GM21390 (cell line): ENCODE results near the gene RABGAP1L.
A peak's percentile ranks its signal among the peaks of the same experiment; 100 is the strongest.
"Not testable (repeated sequence)": the region's sequence is repeated elsewhere in the genome, so short reads cannot be mapped to it uniquely, and the experiment has no call there.

Source experiments
- ATAC-seq: cut with Tn5 transposase; IDR thresholded peaks from one replicate; pipeline ENCODE4 v1.9.1; 2021; ENCODE audit not compliant: unreplicated experiment

Gene RABGAP1L

GRCh38 chr1:174153085-174153824, 6.1 kb upstream of the RABGAP1L start:
- ATAC-seq: peak; percentile 37

- no peak for ATAC-seq
Measured at GRCh38 chr1:174153825-174154107, 5.6 kb upstream of the RABGAP1L start.

- no peak for ATAC-seq
Measured at GRCh38 chr1:174156437-174156836, 2.9 kb upstream of the RABGAP1L start.

- ATAC-seq: peak; percentile 45
Measured at GRCh38 chr1:174157157-174157806, 2.0 kb upstream of the RABGAP1L start.

GRCh38 chr1:174158767-174159251, 511 bp upstream of the RABGAP1L start:
- no peak for ATAC-seq

- peak; percentile 4 for ATAC-seq
Measured at GRCh38 chr1:174160109-174160473, 771 bp downstream of the RABGAP1L start.

- ATAC-seq: no peak
Measured at GRCh38 chr1:174160603-174161002, 1.3 kb downstream of the RABGAP1L start.

- no peak for ATAC-seq
Measured at GRCh38 chr1:174161813-174162212, 2.5 kb downstream of the RABGAP1L start.

- no peak for ATAC-seq
Measured at GRCh38 chr1:174164826-174165225, 5.5 kb downstream of the RABGAP1L start.

- no peak for ATAC-seq
Measured at GRCh38 chr1:174165471-174166137, 6.3 kb downstream of the RABGAP1L start.

GRCh38 chr1:174166530-174167264, 7.4 kb downstream of the RABGAP1L start:
- no peak for ATAC-seq

- peak; percentile 28 for ATAC-seq
Measured at GRCh38 chr1:174167265-174167803, 8.0 kb downstream of the RABGAP1L start.

GRCh38 chr1:174169342-174169741, 10.0 kb downstream of the RABGAP1L start:
- no peak for ATAC-seq

GRCh38 chr1:174171073-174171472, 11.8 kb downstream of the RABGAP1L start:
- ATAC-seq: no peak

GRCh38 chr1:174174461-174175329, 15.4 kb downstream of the RABGAP1L start:
- ATAC-seq: peak; percentile 64

- ATAC-seq: not testable (repeated sequence)
Measured at GRCh38 chr1:174178459-174178858, 19.1 kb downstream of the RABGAP1L start.

GRCh38 chr1:174189428-174190062, 30.2 kb downstream of the RABGAP1L start:
- no peak for ATAC-seq

GRCh38 chr1:174190691-174191199, 31.4 kb downstream of the RABGAP1L start:
- no peak for ATAC-seq

- no peak for ATAC-seq
Measured at GRCh38 chr1:174191349-174191862, 32.1 kb downstream of the RABGAP1L start.
